AG09319 (cell line): ENCODE measurements around the gene RPL5.

ENCODE experiments used
- DNase-seq: peaks from one replicate; pipeline ENCODE4 v3.0.0-alpha.2; 2010; ENCODE audit warnings: low read depth; ENCODE audit errors: extremely low read depth
- CTCF ChIP-seq: IDR thresholded peaks from 2 replicates; pipeline ENCODE4 v1.5.1; 2011; ENCODE audit warnings: low read depth, mild to moderate bottlenecking, inconsistent platforms, low read length, moderate library complexity

The RPL5 gene

GRCh38 chr1:92855236-92855635 is 23.4 kb downstream of the RPL5 start:
- TF ChIP-seq CTCF: no peak
- DNase-seq: no peak

- no peak for TF ChIP-seq CTCF
- DNase-seq: no peak
Measured at GRCh38 chr1:92857817-92858216, 26.0 kb downstream of the RPL5 start.

GRCh38 chr1:92858564-92859399 is 26.9 kb downstream of the RPL5 start:
- peak; percentile 61 for DNase-seq
- TF ChIP-seq CTCF: peak; percentile 85

- DNase-seq: no peak
- no peak for TF ChIP-seq CTCF
Measured at GRCh38 chr1:92859400-92860039, 27.7 kb downstream of the RPL5 start.

- no peak for TF ChIP-seq CTCF
- DNase-seq: no peak
Measured at GRCh38 chr1:92862605-92863004, 30.8 kb downstream of the RPL5 start.

- no peak for DNase-seq
- no peak for TF ChIP-seq CTCF
Measured at GRCh38 chr1:92864131-92864530, 32.3 kb downstream of the RPL5 start.

- no peak for TF ChIP-seq CTCF
- DNase-seq: no peak
Measured at GRCh38 chr1:92870591-92870990, 38.8 kb downstream of the RPL5 start.
